Prostate gland (tissue), 2 donors: ENCODE measurements around the gene LCE1C. TPM values are rescaled to one million over a fixed set of nuclear protein-coding genes. Genes with fewer than 3 reads are reported as not detected.

Source experiments
- DNase-seq: peaks from one replicate; pipeline ENCODE4 v3.0.0-alpha.2; 2019; ENCODE audit warnings: low spot score
- H3K27ac ChIP-seq, 2 donors: fragments of 200-600 bp; sonication (generic); 2 replicates each; pipeline ENCODE4 v1.5.1; 2017 to 2019
- H3K27me3 ChIP-seq: fragments of 200-600 bp; sonication (generic); replicated peaks from 2 replicates; pipeline ENCODE4 v1.5.1; 2019; ENCODE audit not compliant: insufficient read depth
- H3K36me3 ChIP-seq, 2 donors: fragments of 200-600 bp; sonication (generic); 1 replicate in 1 of 2; 2 replicates in 1 of 2; pipeline versions ENCODE4 v1.5.1 to v1.8.1; 2017 to 2019
- H3K4me1 ChIP-seq: fragments of 200-600 bp; sonication (generic); replicated peaks from 2 replicates; pipeline ENCODE4 v1.5.1; 2019
- H3K4me3 ChIP-seq, 2 donors: fragments of 200-600 bp; sonication (generic); 2 replicates each; pipeline ENCODE4 v1.5.1; 2017 to 2019
- H3K9me3 ChIP-seq: fragments of 200-600 bp; sonication (generic); 2 replicates; pipeline ENCODE4 v1.5.1; 2017
- POLR2A ChIP-seq: fragments of 450-650 bp; IDR thresholded peaks from one replicate; pipeline ENCODE4 v1.6.1; 2016; ENCODE audit warnings: antibody characterized with exemption, mild to moderate bottlenecking
- POLR2AphosphoS5 ChIP-seq: sonication (generic); formaldehyde crosslinking; IDR thresholded peaks from one replicate; pipeline ENCODE4 v1.6.1; 2017; ENCODE audit warnings: antibody characterized with exemption
- WGBS: methylation state at CpG from one replicate; pipeline ENCODE4 v1.1.5; 2018; 5-methylcytosine and 5-hydroxymethylcytosine counted together
- intact Hi-C: fragments of 100-400 bp; cut with DNase I; formaldehyde crosslinking; loops from one replicate; pipeline ENCODE4 v1.14.2; 2022
- total RNA-seq, 2 donors: library from RNA; depleted of rRNA; stranded (reverse); fragments of >200 nt; gene quantifications; one replicate each; pipeline ENCODE4 v1.1.0, GENCODE V29; 2016
- TF ChIP-seq, protein P1 (sequence below), 4 experiments: fragments of 200-600 bp in 2 of 4; fragments of 450-650 bp in 2 of 4; sonication (generic) in 2 of 4; IDR thresholded peaks; 1 replicate in 3 of 4; 2 replicates in 1 of 4; pipeline ENCODE4 v1.5.1; 2016 to 2019; ENCODE audit warnings: antibody characterized with exemption in 4 of 4, mild to moderate bottlenecking in 2 of 4, moderate library complexity in 2 of 4

Gene LCE1C
- total RNA-seq, 2 donors from 2014 or later: 8.6 TPM; not detected in 1

GRCh38 chr1:152824964-152825363, 18.5 kb upstream of the LCE1C start:
- Histone ChIP-seq H3K27ac (no peak overlapping the region), H3K4me3 (no peak overlapping the region), H3K4me1 (no peaks in the 10 kb centered on the region), H3K27me3 (no peaks in the 10 kb centered on the region), H3K9me3 (no peaks in the 10 kb centered on the region), H3K36me3 (no peaks in the 10 kb centered on the region)
- DNase-seq: no peak
- intact Hi-C loops: no loop called here
- TF ChIP-seq POLR2A (no peak), POLR2AphosphoS5 (no peak)
- TF ChIP-seq, protein P1, sequence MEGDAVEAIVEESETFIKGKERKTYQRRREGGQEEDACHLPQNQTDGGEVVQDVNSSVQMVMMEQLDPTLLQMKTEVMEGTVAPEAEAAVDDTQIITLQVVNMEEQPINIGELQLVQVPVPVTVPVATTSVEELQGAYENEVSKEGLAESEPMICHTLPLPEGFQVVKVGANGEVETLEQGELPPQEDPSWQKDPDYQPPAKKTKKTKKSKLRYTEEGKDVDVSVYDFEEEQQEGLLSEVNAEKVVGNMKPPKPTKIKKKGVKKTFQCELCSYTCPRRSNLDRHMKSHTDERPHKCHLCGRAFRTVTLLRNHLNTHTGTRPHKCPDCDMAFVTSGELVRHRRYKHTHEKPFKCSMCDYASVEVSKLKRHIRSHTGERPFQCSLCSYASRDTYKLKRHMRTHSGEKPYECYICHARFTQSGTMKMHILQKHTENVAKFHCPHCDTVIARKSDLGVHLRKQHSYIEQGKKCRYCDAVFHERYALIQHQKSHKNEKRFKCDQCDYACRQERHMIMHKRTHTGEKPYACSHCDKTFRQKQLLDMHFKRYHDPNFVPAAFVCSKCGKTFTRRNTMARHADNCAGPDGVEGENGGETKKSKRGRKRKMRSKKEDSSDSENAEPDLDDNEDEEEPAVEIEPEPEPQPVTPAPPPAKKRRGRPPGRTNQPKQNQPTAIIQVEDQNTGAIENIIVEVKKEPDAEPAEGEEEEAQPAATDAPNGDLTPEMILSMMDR (IDR thresholded peaks at IDR 0.05): no peak

- intact Hi-C loops: no loop called here
- no peak overlapping the region for H3K4me3 ChIP-seq
- H3K27ac ChIP-seq: no peak overlapping the region
- no peak for TF ChIP-seq POLR2AphosphoS5
- TF ChIP-seq POLR2A: no peak
- TF ChIP-seq, protein P1 (IDR thresholded peaks at IDR 0.05): no peak
- H3K36me3 ChIP-seq: no peaks in the 10 kb centered on the region
- H3K4me1 ChIP-seq: no peaks in the 10 kb centered on the region
- 36% methylated on average over 5 of the region's 5 CpGs for WGBS
- H3K9me3 ChIP-seq: no peaks in the 10 kb centered on the region
- DNase-seq: no peak
- no peaks in the 10 kb centered on the region for H3K27me3 ChIP-seq
Observed at GRCh38 chr1:152823294-152823693, 16.8 kb upstream of the LCE1C start.

DNA sequence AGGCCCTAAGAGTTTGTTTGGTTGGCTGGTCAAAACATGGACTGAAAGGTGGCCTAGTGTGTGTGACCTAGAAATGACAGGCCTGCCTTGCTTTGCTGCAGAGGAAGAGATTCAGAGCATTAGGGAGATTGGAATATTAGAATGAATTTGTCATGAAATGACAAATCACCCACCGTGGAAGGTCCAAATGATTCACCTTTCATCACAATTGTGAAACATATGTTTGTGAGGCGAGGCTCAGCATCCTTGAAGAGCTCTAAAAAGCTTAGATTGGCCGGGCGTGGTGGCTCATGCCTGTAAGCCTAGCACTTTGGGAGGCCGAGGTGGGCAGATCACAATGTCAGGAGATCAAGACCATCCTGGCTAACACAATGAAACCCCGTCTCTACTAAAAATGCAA, 10.9 kb upstream of the LCE1C start:
- Histone ChIP-seq H3K27ac (no peak overlapping the region), H3K36me3 (no peaks in the 10 kb centered on the region), H3K4me3 (no peak overlapping the region), H3K4me1 (no peaks in the 10 kb centered on the region), H3K9me3 (no peaks in the 10 kb centered on the region), H3K27me3 (no peaks in the 10 kb centered on the region)
- intact Hi-C loops: no loop called here
- TF ChIP-seq POLR2A (no peak), POLR2AphosphoS5 (no peak)
- TF ChIP-seq, protein P1 (IDR thresholded peaks at IDR 0.05): no peak
- WGBS: 94% methylated on average over 6 of the region's 6 CpGs
- DNase-seq: no peak

DNA sequence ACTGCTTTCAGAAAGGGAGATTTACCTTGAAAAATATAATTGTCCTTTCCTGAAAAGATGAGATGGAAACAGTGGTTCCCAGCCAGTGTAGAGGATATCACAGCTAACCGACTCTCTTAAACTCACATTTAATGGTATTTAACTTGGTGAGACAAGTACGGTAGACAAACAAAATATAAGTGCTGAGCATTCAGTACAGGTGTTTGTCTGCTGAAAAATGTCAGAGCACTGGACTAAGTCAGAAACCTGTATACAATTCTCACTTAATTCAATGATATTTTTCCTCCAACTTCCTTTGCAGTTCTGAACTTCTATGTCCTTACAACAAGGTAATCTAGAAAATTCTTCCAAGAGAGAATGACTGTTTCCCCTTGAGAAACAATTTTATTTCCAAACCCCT, 5.2 kb upstream of the LCE1C start, which contains the start of gene LCE1B:
Gene LCE1B, plus strand, starts transcription at position 301 of the 400 bp plus-strand sequence. CDS start 476 bp downstream, outside the sequence.
- TF ChIP-seq POLR2AphosphoS5 (no peak), POLR2A (no peak)
- TF ChIP-seq, protein P1 (IDR thresholded peaks at IDR 0.05): no peak
- Histone ChIP-seq H3K27ac (no peak within 1 kb of the TSS), H3K4me3 (no peak within 1 kb of the TSS), H3K36me3 (no peaks in the 10 kb centered on the region), H3K4me1 (no peaks in the 10 kb centered on the region), H3K9me3 (no peaks in the 10 kb centered on the region), H3K27me3 (no peaks in the 10 kb centered on the region)
- intact Hi-C loops: no loop called here
- WGBS: 34% methylated on average over 2 of the region's 2 CpGs
- DNase-seq: no peak

DNA sequence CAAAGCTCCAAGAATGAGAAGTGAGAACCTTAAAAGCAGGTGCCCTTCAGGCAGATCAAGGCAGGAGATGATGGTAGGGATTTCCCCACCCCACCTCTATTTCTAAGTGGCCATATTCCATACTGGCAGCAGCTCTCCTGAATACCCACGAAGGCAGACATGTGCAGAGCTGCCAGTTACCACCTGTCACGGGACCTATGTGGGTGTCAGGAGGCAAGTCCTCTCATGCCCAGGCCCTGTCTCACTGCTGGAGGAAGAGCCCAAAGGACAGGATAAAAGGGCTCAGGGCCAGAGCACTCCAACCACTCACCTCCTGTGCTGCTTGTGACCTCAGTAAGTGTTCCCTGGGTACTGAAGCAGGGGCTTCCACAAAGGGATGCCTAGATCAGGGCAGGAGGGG, 4.6 kb upstream of the LCE1C start:
- DNase-seq: no peak
- intact Hi-C loops: no loop called here
- 37% methylated on average over 2 of the region's 2 CpGs for WGBS

More for the DNA sequence above, 4.6 kb upstream of the LCE1C start:
- TF ChIP-seq POLR2A: no peak
- TF ChIP-seq, protein P1 (IDR thresholded peaks at IDR 0.05): no peak
- no peak for TF ChIP-seq POLR2AphosphoS5
- H3K9me3 ChIP-seq: no peaks in the 10 kb centered on the region
- H3K27ac ChIP-seq: no peak overlapping the region
- no peaks in the 10 kb centered on the region for H3K27me3 ChIP-seq
- no peaks in the 10 kb centered on the region for H3K4me1 ChIP-seq
- H3K4me3 ChIP-seq: no peak overlapping the region
- no peaks in the 10 kb centered on the region for H3K36me3 ChIP-seq
